ENCODE measurements around the gene SND1.
A peak's percentile ranks its signal among the peaks of the same experiment; 100 is the strongest.

The SND1 gene

DNA sequence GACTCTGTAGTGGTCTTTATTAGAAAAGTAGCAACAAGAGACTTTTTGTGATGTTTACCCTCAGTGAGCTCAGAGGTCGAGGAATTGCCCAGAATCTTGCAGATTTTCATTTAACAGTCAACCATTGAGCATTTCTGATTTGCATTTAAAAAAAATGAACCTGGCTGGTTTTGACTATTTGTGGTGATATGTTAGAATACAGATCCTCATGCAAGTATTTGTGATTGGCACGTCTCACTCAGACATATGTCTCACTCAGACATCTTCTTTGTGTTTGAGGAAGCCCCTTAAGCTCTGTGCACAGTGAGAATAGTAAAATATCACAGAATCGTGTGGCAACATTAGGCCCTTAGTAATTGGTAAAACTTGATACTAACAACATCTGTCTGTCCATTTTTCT lies 113.2 kb downstream of the SND1 start:
- H3K9ac ChIP-seq (ENCODE audit: insufficient read length) = no peak overlapping the region
- TF ChIP-seq EZH2 (IDR thresholded peaks at IDR 0.05) (no peak), FOXP2 (optimal IDR thresholded peaks at IDR 0.05; ENCODE audit: control extremely low read depth, extremely low read length, insufficient read depth) (no peak), POLR2AphosphoS5 (IDR thresholded peaks at IDR 0.05; ENCODE audit: borderline replicate concordance, low read depth, low read length) (no peak)
- no peak overlapping the region for H3K27ac ChIP-seq
- 0 out of 2 replicates have a peak, but pooled peaks cover 3% of the 10 kb centered on the region for H3K36me3 ChIP-seq (ENCODE audit: insufficient read depth, low read length)
- DNase-seq (ENCODE audit: low read depth, low spot score) = no peak
- H3K9me3 ChIP-seq (ENCODE audit: low read depth, low read length) = no peaks in the 10 kb centered on the region
- H3K4me3 ChIP-seq = no peak overlapping the region

DNA sequence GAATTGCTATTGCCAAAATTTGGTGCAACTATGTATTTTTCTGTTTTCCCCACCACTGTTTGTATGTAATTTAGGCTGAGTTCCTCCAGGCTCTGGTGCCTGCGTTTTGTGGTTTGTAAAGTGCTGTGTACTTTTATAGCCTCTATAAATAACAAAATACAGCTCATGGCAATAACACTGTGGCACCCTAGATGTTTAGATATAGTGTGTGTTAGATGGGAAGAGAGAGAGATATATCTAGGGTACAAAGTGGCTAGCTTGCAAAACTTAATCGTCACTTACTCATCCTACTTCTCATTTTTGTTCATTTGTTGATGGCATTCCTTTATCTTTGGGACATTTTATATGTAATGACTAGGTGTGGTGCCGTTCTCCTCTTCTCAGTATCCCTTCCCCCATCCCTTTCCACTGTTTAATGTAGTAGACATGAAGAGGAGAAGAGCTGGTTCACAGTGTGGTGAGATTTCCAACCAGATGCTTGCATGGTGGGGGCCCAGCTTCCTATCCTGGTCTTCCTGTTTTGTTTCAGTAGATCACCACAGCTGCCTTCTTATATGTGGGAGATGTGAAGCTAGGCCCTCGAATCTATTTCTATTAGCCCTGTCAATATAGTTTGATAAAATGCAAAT lies 115.0 kb downstream of the SND1 start:
- no peak for DNase-seq (ENCODE audit: low read depth, low spot score)
- H3K9ac ChIP-seq (ENCODE audit: insufficient read length) = no peak overlapping the region
- H3K36me3 ChIP-seq (ENCODE audit: insufficient read depth, low read length) = 0 out of 2 replicates have a peak, but pooled peaks cover 7% of the 10 kb centered on the region
- no peak for TF ChIP-seq POLR2AphosphoS5 (IDR thresholded peaks at IDR 0.05; ENCODE audit: borderline replicate concordance, low read depth, low read length)
- no peak for TF ChIP-seq FOXP2 (optimal IDR thresholded peaks at IDR 0.05; ENCODE audit: control extremely low read depth, extremely low read length, insufficient read depth)
- TF ChIP-seq EZH2 (IDR thresholded peaks at IDR 0.05) = no peak
- no peaks in the 10 kb centered on the region for H3K9me3 ChIP-seq (ENCODE audit: low read depth, low read length)
- no peak overlapping the region for H3K4me3 ChIP-seq
- H3K27ac ChIP-seq = peak overlapping the region; percentile 50; the same call in 1 of the 2 replicates

DNA sequence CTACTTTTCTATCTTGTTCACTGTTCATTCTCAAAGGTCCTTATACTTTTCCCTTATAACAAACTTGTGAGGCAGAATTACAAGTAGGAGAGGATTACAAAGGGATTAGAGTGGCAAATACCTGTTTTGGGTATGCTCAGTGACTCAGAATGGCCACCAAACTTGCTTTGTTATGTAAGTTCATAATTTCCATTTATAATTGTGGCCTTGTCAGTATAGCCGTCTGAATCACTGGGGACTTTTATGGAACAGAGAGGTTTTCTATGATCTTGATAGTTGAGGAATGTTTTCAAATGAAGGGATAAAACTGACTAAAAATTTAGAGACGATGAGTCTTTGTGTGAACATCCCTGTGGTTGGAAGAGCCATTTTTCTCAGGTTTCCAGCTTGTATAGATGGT lies 116.2 kb downstream of the SND1 start:
- 0 out of 2 replicates have a peak, but pooled peaks cover 7% of the 10 kb centered on the region for H3K36me3 ChIP-seq (ENCODE audit: insufficient read depth, low read length)
- no peak overlapping the region for H3K4me3 ChIP-seq
- no peak overlapping the region for H3K9ac ChIP-seq (ENCODE audit: insufficient read length)
- no peak for DNase-seq (ENCODE audit: low read depth, low spot score)
- TF ChIP-seq FOXP2 (optimal IDR thresholded peaks at IDR 0.05; ENCODE audit: control extremely low read depth, extremely low read length, insufficient read depth) = no peak
- no peak for TF ChIP-seq POLR2AphosphoS5 (IDR thresholded peaks at IDR 0.05; ENCODE audit: borderline replicate concordance, low read depth, low read length)
- TF ChIP-seq EZH2 (IDR thresholded peaks at IDR 0.05) = no peak
- H3K9me3 ChIP-seq (ENCODE audit: low read depth, low read length) = no peaks in the 10 kb centered on the region
- no peak overlapping the region for H3K27ac ChIP-seq

DNA sequence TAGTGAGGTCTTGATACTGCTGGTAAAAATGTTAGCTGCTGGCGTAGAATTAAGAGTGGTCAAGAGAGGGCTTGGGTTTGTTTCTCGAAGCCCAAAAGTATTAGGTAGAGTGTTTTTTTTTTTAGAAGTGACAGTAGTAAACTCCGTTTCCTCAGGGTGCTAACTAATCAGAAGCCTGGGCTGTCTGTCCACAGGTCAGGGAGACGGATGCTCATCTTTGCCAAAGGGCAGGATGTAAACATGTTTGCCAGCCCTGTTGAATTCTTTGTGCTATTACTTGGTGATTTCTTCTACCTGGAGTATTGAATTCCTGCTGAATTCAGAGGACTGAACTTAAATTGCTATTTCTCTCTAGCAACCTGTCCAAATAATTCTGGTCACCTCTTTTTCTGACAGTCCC lies 117.1 kb downstream of the SND1 start:
- Histone ChIP-seq H3K4me3 (no peak overlapping the region), H3K27ac (no peak overlapping the region), H3K9ac (ENCODE audit: insufficient read length) (no peak overlapping the region), H3K9me3 (ENCODE audit: low read depth, low read length) (no peaks in the 10 kb centered on the region), H3K36me3 (ENCODE audit: insufficient read depth, low read length) (0 out of 2 replicates have a peak, but pooled peaks cover 7% of the 10 kb centered on the region)
- TF ChIP-seq EZH2 (IDR thresholded peaks at IDR 0.05) (no peak), FOXP2 (optimal IDR thresholded peaks at IDR 0.05; ENCODE audit: control extremely low read depth, extremely low read length, insufficient read depth) (no peak), POLR2AphosphoS5 (IDR thresholded peaks at IDR 0.05; ENCODE audit: borderline replicate concordance, low read depth, low read length) (no peak)
- DNase-seq (ENCODE audit: low read depth, low spot score) = no peak

DNA sequence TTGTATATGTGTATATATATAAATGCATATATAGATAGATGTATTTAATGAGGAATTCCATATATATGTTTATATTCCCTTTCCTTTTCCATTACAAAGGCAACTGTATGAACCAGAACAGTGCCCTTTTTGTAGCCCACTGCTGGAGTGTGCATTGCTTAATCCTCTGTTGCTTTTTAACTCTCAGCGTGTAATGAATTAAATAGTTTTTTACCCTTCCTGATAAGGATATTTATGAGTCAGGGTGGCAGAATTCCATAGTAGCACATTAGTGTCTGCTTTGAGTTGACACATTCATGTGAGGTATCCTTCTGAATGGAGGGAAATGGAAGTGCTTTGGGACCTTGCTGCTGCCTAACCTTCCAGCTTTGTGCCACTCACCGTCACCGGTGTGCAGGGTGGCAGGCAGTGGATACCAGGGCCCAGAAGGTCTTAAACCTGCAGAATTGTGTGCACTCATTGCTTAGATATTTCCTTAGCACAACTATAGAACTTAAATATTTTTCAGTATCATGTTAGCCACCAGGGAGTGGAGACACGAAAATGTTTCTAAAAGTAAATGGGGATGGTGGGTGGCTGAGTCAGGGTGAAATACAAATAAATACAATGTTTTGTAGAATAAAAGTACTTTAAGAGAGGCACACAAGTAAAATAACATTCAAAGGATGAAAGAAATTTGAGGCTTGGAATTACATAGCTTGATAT lies 117.9 kb downstream of the SND1 start:
- Histone ChIP-seq H3K27ac (no peak overlapping the region), H3K9ac (ENCODE audit: insufficient read length) (no peak overlapping the region), H3K36me3 (ENCODE audit: insufficient read depth, low read length) (0 out of 2 replicates have a peak, but pooled peaks cover 7% of the 10 kb centered on the region), H3K9me3 (ENCODE audit: low read depth, low read length) (no peaks in the 10 kb centered on the region), H3K4me3 (no peak overlapping the region)
- no peak for TF ChIP-seq EZH2 (IDR thresholded peaks at IDR 0.05)
- TF ChIP-seq FOXP2 (optimal IDR thresholded peaks at IDR 0.05; ENCODE audit: control extremely low read depth, extremely low read length, insufficient read depth) = no peak
- TF ChIP-seq POLR2AphosphoS5 (IDR thresholded peaks at IDR 0.05; ENCODE audit: borderline replicate concordance, low read depth, low read length) = no peak
- DNase-seq (ENCODE audit: low read depth, low spot score) = no peak

DNA sequence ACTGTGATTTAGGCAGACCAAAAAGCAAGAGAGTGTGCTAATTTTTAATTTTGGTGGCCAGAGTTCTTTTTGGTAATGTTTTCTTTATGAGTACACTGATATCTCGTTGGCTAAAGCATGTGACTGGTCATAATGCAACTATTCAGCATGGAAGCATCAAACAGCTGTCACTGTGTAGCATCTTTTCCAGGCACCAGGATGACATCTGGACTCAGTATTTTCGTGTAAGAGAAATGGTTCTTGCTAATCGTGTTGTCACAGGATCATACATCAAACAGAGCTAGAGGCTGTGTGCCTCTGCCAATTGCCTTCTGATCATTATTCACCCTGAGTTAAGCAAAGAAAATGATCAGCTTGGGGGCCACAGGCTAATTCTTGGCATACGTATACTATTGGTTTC lies 118.9 kb downstream of the SND1 start:
- no peak for TF ChIP-seq POLR2AphosphoS5 (IDR thresholded peaks at IDR 0.05; ENCODE audit: borderline replicate concordance, low read depth, low read length)
- TF ChIP-seq EZH2 (IDR thresholded peaks at IDR 0.05) = no peak
- TF ChIP-seq FOXP2 (optimal IDR thresholded peaks at IDR 0.05; ENCODE audit: control extremely low read depth, extremely low read length, insufficient read depth) = no peak
- Histone ChIP-seq H3K4me3 (no peak overlapping the region), H3K36me3 (ENCODE audit: insufficient read depth, low read length) (0 out of 2 replicates have a peak, but pooled peaks cover 4% of the 10 kb centered on the region), H3K27ac (no peak overlapping the region), H3K9me3 (ENCODE audit: low read depth, low read length) (no peaks in the 10 kb centered on the region), H3K9ac (ENCODE audit: insufficient read length) (no peak overlapping the region)
- no peak for DNase-seq (ENCODE audit: low read depth, low spot score)

DNA sequence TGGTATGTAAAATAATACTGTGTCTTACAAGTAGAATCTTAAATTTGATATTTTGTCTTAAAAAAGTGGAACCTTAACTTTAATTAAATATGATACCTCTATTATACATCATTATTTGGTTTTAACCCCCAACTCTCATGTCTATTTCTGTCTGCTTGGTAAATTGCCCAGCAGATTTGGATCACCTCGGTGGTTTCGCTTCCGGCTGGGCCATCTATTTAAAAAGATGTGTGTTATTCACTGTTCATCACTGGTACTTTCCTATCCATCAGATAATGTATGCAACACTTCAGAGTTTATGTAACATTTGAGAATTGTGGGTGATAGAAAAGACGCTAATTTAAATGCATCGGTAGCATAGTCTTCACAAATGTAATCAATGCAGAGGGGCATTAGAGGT lies 119.7 kb downstream of the SND1 start:
- Histone ChIP-seq H3K4me3 (no peak overlapping the region), H3K9ac (ENCODE audit: insufficient read length) (no peak overlapping the region), H3K36me3 (ENCODE audit: insufficient read depth, low read length) (0 out of 2 replicates have a peak, but pooled peaks cover 4% of the 10 kb centered on the region), H3K27ac (no peak overlapping the region), H3K9me3 (ENCODE audit: low read depth, low read length) (no peaks in the 10 kb centered on the region)
- no peak for DNase-seq (ENCODE audit: low read depth, low spot score)
- TF ChIP-seq EZH2 (IDR thresholded peaks at IDR 0.05) (no peak), POLR2AphosphoS5 (IDR thresholded peaks at IDR 0.05; ENCODE audit: borderline replicate concordance, low read depth, low read length) (no peak), FOXP2 (optimal IDR thresholded peaks at IDR 0.05; ENCODE audit: control extremely low read depth, extremely low read length, insufficient read depth) (no peak)

DNA sequence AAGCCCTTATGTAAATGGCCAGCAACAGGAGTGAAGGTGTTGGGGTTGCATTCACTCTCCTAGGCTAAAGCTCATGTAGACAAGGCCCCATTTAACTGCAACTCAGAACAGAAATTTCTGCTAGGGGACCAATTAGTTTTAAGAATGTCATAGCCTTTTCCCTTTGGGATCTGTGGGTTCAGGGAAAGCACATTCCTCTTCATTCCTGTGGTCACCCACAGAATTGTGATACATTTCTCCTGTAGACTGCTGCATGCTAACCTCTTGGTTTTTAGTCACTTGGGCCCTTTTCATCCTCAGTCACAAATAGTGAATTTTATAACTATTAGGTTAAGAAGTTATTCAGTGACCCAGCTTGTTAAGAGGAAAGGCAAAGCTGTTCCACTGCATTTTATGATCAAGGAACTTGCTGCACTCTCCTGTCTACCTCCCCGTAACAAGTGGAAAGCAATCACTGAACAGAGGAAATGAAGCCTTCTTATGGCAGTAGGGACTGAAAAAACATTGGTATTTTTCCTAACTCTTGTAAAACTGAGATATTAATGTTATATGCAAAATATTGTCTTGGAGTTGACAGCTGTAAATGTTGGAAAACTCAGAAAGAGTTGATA lies 124.9 kb downstream of the SND1 start:
- no peak overlapping the region for H3K4me3 ChIP-seq
- H3K27ac ChIP-seq = peak overlapping the region; percentile 49; the same call in 1 of the 2 replicates
- peak; percentile 39 for DNase-seq (ENCODE audit: low read depth, low spot score)
- H3K36me3 ChIP-seq (ENCODE audit: insufficient read depth, low read length) = no peaks in the 10 kb centered on the region
- H3K9me3 ChIP-seq (ENCODE audit: low read depth, low read length) = no peaks in the 10 kb centered on the region
- TF ChIP-seq POLR2AphosphoS5 (IDR thresholded peaks at IDR 0.05; ENCODE audit: borderline replicate concordance, low read depth, low read length) = no peak
- TF ChIP-seq EZH2 (IDR thresholded peaks at IDR 0.05) = no peak
- no peak for TF ChIP-seq FOXP2 (optimal IDR thresholded peaks at IDR 0.05; ENCODE audit: control extremely low read depth, extremely low read length, insufficient read depth)
- H3K9ac ChIP-seq (ENCODE audit: insufficient read length) = no peak overlapping the region
